Measurements from ENCODE around the gene ST3GAL6.
"Not testable (repeated sequence)": the region's sequence is repeated elsewhere in the genome, so short reads cannot be mapped to it uniquely, and the experiment has no call there.

ST3GAL6 gene

DNA sequence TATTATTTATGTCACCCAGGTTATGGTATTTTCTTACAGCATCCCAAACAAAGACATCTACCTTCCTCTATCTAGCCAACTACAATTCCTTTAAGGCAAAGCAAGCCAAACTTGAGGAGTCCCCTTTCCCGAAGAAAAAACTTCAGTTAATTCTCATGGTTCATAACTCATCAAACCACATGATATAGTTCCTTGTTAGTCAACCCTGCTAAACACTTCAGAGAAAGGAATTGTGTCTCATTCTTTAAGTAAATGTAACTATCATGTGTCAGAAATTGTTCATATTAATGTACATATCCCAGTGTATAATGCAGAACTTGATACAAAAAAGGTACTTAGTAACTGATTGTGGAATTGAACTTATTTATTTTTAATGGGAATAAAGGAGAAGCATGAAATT lies 44.4 kb downstream of the ST3GAL6 start:
- DNase-seq = no peak

DNA sequence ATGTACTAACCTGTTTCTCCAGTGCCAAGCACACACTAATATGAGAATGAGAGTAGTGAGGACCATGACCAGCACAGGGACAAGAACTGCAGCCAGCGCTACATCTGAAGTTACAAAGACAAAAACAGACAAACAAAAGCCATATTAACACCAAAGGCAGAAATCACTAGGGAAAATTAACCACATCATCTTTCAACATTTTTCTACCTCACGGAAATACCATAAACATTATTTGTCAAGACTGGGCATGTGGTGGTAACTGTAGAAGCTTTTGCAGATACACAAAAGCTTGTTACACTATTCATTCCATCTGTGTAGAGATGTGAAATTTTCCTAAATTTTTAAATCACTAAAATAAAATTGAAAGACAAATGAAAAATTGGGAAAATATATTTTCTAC lies 44.9 kb downstream of the ST3GAL6 start:
- no peak for DNase-seq

DNA sequence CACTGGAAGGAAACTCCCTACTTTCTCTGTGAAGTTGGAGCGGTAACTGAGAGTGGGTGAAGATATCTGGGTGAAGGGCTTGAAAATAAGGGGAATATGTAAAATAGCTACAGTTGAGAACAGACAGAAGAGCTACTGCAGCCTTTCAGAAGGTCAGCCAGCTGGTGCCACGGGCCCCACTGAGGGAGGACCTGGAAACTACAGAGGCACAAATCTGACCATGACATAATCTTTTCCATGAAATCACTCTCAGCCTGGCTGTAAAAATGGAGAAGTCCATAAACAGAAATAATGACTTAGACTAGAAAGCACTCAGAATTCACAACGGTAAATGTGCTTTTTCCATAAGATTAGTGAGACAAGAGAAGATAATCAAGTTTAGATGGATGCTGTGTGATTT lies 46.4 kb downstream of the ST3GAL6 start:
- no peak for DNase-seq

DNA sequence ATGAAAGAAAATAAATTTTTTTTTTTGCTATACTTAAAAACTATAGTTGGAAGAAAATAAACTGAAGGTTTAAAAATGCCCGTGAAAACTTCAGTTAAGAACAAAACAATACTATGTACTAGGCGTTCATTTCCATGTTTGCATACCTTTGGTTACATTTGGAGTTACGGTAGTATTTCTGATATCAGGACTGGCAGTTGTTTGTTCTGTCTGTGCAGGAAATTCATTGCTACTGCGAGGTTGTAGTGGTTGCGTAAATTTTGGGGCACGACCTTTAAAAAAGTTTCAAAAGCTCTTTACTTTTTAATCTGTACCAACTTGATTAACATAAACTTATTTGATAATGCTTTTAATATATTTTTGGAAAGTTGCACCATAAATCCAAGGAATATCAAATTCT lies 47.9 kb downstream of the ST3GAL6 start:
- DNase-seq = no peak

DNA sequence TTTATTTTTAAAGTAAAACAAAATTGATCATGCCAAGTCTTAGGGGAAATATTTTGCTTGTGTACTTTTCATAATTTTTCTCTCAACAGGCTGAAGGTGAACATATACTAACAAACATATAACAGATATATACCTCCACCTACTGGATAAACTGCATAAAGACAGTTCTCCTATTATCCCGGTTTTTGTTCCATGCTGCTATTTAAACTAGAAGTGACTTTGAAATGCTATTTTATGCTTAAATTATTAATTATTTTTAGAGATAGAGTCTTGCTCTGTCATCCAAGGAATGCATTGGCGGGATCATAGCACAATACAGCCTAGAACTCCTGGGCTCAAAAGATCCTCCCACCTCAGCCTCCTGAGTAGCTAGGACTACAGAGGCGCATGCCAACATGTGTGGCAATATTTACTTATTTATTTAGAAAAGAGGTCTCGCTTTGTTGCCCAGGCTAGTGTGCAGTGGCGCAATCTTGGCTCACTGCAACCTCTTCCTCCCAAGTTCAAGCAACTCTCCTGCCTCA lies 49.8 kb downstream of the ST3GAL6 start:
- peak; percentile 16 for DNase-seq

DNA sequence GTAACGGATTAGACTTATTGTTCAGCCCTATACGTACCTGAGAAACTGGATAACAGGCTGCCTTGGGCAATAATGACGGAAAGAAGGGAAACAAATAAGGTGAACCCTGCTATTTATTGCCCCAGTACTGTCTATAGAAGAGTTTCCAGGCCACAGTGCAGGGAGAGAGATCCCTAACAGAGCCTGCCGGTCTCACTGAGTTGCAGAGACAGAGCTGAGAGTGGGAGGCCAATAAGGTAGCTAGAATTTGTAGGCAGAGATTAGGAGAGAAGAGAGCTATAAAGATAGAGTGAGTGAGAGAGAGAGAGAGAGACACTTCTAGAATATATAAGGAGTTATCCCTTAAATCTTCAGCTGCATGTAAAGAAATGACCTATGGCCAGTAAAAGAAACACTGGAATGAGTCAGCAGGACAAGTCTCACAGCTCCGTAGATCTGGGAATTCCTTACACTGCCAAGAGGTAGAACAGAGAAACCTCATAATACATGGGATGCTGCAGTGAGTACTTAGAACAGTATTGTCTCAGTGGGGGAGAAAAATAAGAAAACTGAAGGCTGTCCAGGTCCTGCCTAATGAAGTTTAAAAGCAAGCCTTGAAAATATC lies 51.8 kb downstream of the ST3GAL6 start:
- DNase-seq = no peak

DNA sequence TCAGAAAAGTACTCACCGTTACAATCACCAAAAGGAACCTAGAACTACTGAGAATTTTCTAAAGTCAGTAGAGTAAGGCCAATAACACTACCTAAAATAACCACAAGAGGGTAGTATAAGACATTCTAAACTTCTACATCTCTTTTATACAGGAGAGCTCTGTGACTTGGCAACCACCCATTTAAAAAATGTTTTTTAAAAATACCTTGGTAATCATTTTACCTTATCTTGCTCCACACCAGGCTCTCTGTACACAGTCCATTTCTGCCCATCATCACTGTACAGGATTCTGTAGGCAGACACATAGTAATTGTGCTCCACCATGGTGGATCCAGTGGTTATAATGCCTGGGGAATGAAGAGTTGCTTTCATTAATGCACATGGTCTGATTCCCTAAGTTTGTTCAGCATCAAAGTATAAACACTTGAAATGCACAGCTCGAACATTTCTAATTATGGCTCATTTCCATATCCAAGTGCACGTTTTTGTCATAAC lies 54.5 kb downstream of the ST3GAL6 start:
- DNase-seq = peak; percentile 48

DNA sequence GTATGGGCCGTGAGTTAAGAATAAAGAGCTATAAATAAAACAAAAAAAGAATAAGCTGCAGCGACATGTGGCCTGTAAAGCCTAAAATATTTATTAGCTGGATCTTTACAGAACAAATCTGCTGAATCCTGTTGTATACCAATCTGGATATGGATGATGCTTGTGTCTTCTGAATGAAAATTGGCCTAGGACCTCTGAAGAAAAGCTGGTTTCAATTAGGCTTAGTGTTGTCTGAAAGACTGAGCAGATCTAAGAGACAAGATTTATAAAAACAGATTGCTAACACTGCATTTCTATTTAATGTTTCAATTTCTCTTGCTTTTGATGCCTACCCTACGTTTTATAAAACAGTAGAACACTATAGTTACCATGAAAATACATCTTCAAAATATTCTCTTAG lies 57.9 kb downstream of the ST3GAL6 start:
- DNase-seq = no peak

DNA sequence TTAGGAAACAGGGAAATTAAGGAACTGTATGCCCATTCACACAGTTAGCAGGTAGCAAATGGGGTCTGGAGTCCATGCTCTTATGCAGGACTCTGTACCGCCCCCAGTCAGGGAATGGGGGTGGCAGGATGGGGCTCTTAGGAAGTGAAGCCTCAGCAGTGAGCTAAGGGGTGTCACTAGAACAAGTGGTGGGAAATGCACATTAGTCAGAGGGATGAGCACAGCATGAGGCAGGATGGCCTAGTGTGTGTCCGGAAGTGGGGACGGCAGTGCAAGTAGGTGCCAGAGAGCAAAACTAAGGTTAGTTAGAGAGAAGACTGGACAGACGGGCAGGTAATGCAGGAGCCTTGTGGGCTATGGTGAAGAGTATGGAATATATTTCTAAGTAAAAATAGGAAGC lies 60.7 kb downstream of the ST3GAL6 start:
- no peak for DNase-seq

DNA sequence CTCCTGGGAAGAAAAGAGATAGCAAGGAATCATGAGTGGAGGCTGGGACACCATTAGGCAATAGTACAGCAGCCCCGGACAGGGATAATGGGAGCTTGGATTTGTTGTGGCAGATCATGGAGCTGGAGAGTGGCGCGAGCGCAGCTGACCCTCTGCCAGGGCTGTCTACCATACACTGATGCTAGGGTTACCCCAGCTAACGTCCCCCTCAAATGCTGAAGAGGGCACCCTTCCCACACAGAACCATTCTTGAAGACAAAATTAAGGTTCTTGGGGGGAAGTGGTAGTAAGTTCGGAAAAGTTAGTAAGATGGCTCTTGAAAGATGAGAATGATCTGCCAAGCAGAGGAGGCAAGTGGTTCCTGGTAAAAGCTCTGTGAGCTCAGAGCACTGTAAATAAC lies 61.1 kb downstream of the ST3GAL6 start:
- no peak for DNase-seq

DNA sequence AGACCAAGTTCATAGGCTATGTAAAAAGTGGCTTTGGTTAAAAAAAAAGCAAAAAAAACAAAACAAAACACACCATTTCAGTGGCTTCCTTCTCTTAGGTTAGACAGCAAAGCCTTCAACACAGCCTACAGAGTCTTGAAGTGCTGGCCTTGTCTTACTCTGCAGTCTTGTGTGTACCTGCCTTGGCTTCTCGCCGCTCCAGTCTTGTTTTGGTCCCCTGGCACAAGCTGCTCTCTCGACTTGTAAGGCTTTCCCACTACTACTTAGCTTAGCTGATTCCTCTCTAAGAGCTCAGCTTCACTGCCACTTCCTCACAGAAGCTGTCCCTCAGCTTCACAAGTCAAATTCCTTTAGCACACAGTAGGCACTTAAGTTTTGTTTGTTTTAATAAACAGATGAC lies 63.0 kb downstream of the ST3GAL6 start:
- no peak for DNase-seq

DNA sequence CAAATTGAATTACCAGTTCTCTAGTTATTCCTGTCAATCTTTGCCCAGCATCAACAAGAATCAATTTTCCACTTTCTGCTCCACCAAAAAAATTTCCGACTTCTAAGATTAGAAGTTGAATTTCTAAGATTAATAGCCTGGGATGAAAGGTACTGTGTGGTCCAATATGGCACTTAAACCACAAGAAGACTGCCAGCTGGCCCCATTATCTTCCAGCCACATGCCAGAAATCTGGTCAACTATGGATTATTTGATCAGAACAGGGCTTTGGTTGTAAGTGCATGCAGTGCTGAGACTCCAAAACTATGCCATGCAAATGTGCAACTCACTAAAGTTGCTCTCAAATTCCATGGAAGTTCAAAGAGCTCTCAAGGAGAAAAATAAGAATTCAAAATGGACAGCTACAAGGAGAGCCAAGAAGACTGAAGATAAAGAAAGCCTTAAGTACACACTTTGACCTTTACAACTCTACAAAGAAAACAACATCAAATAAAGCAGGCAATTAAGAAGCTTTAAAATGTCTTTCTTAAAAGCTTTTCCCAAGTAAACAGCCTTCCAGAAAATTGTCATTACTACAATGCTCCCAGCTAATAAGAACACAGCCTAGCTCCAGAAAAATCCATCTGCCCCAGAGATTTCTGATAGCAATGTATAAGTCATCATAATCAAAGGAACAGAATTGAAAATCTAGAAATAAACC lies 64.2 kb downstream of the ST3GAL6 start:
- DNase-seq = no peak

DNA sequence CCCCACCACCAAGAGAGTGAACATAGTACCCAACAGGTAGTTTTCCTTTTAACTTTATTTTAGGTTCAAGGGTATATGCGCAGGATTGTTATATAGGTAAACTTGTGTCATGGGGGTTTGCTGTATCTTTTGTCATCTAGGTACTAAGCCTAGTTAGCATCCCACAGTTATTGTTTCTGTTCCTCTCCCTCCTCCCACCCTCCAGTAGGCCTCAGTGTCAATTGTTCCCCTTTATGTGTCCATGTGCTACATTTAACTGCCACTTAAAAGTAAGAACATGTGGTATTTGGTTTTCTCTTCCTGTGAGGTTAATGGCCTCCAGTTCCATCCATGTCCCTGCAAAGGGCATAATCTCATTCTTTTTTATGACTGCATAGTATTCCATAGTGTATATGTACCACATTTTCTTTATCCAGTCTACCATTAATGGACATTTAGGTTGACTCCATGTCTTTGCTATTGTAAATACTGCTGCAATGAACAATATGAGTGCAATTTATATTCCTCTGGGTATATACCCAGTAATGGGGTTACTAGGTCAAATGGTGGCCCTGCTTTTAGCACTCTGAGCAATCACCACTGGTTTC lies 66.2 kb downstream of the ST3GAL6 start:
- DNase-seq = no peak

DNA sequence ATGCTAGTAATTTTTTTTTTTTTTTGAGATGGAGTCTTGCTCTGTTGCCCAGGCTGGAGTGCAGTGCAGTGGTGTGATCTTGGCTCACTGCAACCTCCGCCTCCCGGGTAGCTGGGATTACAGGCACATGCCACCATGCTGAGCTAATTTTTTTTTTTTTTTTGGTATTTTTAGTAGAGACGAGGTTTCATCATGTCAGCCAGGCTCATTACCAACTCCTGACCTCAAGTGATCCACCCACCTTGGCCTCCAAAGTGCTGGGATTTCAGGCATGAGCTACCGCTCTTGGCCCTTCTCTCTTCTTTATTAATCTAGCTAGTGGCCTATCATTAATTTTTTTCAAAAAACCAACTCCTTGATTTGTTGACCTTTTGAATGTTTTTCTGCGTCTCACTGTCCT lies 67.9 kb downstream of the ST3GAL6 start:
- DNase-seq = not testable (repeated sequence)

DNA sequence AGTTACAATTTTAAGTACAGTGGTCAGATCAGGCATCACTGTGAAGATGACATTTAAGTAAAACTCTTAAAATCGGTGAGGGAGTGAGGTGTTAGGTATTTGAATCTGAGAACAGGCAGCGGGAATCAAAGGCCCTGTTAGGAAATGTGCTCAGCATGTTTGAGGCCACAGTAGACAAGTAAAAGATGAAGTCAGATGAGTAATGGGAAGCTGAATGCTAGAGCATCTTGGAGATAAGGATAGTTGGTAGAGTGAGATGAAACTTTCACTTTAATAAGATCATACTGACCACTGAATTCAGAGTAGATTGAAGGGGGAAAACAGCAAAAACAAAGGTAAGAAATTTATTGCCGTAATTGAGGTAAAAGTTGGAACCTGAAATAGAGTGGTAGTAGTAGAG lies 76.7 kb downstream of the ST3GAL6 start:
- DNase-seq = no peak

DNA sequence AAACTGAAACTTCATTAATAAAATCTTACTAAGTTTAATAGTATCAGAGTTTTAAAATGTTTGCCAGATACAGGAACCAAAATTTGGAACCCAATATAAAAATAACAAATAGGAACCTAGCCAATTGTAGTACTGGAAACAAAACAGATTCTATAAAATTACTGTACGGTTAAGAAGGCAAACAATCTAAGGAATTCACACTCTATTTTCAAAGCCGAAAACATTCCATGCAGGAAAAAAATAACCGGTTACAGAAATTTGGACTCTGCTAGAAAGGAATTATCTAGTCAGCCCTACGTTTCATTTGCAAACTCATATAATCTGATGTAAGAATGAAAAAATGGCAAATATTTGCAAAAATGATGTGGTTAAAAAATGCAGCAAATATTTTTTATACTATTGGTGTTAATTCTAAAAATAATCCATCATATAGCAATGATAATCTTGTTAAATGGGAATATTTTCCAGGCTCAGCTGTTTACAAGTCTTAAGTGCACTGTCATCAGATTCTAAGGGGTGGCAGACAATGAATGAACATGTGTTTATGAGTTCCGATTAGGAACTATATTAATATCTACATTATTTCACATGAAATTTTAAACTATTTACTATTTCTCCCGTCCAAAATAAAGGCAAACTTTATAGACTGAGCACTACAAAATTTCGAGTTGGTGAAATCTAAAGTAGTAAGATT lies 80.3 kb downstream of the ST3GAL6 start:
- no peak for DNase-seq
